Left ventricle myocardium superior (tissue), 1 donor: ENCODE measurements around the gene MPV17L2. TPM values are rescaled to one million over a fixed set of nuclear protein-coding genes. Genes with fewer than 3 reads are reported as not detected.
A peak's percentile ranks its signal among the peaks of the same experiment; 100 is the strongest.

ENCODE experiments used
- ATAC-seq: fragments of 200-7000 bp; cut with Tn5 transposase; one replicate; pipeline ENCODE4 v1.9.1; 2020; ENCODE audit warnings: mild to moderate bottlenecking, moderate library complexity
- DNase-seq: peaks from one replicate; pipeline ENCODE4 v3.0.0-alpha.2; 2020
- intact Hi-C: fragments of 100-400 bp; cut with micrococcal nuclease; formaldehyde crosslinking; loops from one replicate; pipeline ENCODE4 v1.11.0; 2022
- long read RNA-seq: library from polyadenylated mRNA; unstranded; transcript quantifications from one replicate; pipeline ENCODE4 v2.0.0, GENCODE V29; 2021
- total RNA-seq: library from RNA; stranded (reverse); fragmentation: NEBNext Ultra II Directional; extraction: Animal tissue kit (Norgen Biotek cat#: 25700); gene quantifications from one replicate; pipeline ENCODE4 v1.2.1, GENCODE V29; 2021
- donor health status: DM: no; HTN: yes; CAD: no; lungs with severe emphysema.

The MPV17L2 gene
- 9.0 TPM for total RNA-seq
- long read RNA-seq, transcript MPV17L2-204 (5 exons, 1,408 nt), result major isoform, 15 of 16 reads
- long read RNA-seq, partial matches to known transcripts, result 0 of 16 reads
- long read RNA-seq, other reads (novel, unspliced or antisense), result 1 of 16 reads

DNA sequence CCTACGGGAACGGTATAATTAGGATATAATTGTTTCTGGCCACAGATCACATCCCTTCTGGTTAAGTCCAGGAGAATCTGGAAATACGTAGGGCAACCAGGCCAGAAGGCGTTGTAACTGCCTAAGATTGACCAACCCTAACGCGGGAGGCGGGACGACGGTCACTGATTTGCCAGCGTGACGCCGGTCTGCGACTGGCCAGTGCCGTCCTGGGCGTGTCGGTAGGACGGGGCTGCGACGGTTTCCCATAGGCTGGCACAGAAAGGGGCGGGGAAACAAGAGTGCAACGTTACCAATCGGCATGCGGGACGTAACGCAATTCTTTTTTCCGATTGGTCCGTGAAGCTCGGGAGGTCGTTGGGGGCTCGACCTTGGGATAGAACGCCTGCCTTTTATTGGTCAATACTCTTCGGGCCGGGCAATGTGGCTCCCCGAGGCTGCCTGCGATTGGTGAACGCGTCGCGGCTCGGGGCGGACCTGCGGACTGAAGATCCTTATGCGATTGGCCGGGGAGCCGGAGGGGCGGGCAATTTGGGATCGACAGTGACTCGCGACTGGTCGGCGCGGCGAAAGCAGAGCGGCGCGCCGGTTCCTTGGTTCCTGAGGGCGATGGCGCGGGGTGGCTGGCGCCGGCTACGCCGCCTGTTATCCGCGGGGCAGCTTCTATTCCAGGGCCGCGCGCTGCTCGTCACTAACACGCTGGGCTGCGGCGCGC is at the start of gene MPV17L2:
Gene MPV17L2 (plus strand): TSS at position 546 of the 715 bp plus-strand sequence. CDS start 64 bp downstream, at position 610.
- intact Hi-C loops, result no loop called here
- peak; percentile 94 for ATAC-seq
- DNase-seq, result peak; percentile 100

DNA sequence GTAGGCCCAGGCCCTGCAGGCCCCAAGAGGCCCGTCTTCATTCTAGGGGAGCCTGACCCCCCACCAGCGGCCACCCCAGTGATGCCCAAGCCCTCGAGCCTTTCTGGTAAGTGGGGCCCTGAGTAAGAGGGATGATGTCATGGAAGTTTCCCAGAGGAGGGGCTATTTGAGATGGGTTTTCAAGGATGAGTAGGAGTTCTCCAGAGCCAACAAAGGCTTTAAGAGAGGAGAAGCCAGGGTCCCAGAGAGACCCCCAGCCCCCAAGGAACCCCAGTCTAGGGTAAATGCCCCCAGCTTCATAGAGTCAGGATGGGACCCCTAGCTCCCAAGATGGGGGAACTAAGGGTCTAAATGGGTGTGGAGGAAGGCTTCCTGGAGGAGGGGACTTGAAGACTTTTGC is 49.1 kb upstream of the MPV17L2 start:
- intact Hi-C loops, result no loop called here
- no peak for ATAC-seq
- DNase-seq, result no peak

DNA sequence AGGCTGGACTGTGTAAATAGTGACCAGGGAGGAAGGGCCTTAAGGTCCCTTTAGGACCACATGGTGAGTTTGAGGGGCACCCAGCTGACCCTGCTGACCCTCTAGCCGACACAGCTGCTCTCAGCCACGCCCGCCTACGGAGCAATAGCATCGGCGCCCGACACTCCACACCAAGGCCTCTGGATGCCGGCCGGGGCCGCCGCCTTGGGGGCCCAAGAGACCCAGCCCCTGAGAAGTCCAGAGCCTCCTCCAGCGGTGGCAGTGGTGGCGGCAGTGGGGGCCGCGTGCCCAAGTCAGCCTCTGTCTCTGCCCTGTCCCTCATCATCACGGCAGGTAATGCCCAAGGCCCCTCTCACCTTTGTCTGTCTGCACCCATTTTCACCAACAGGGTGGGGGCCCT is 48.7 kb upstream of the MPV17L2 start:
- DNase-seq, result no peak
- no peak for ATAC-seq
- intact Hi-C loops, result no loop called here

DNA sequence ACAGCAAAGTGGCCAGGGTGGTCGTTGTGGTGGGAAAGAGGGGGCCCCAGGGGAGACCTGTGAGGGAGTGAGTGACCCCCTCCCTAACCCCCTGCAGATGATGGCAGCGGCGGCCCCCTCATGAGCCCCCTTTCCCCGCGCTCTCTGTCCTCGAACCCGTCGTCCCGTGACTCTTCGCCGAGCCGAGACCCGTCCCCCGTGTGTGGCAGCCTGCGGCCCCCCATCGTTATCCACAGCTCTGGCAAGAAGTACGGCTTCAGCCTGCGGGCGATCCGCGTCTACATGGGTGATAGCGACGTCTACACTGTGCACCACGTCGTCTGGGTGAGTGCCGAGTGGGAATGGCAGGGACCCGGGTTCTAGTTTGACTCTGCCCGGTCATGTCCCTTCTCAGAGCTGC is 48.1 kb upstream of the MPV17L2 start:
- intact Hi-C loops, result no loop called here
- DNase-seq, result no peak
- no peak for ATAC-seq

DNA sequence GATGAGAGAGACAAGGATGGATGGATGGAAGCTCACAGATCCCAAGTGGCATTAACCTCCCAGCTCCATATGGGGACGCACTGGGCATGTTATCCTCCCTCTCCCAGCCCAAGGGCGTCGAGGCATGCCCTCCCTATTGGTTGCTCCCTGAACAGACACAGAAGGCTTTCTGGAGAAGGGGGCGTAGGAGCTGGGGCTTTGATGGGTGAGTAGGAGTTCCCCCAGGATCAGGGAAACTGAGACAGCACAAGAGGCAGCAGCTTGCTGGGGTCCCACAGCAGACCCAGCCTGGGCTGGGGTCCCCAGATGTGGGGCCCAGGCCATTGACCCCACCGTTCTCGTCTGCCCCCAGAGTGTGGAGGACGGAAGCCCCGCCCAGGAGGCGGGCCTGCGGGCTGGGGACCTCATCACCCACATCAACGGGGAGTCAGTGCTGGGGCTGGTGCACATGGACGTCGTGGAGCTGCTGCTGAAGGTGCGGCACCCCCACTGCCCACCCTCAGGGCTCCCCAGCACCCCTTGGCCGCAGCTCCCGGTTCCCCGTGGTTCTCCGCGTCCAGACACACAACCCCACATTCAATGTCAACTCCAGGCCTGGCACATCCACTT is 47.5 kb upstream of the MPV17L2 start:
- ATAC-seq (no peak), DNase-seq (no peak)
- intact Hi-C loops, result no loop called here

DNA sequence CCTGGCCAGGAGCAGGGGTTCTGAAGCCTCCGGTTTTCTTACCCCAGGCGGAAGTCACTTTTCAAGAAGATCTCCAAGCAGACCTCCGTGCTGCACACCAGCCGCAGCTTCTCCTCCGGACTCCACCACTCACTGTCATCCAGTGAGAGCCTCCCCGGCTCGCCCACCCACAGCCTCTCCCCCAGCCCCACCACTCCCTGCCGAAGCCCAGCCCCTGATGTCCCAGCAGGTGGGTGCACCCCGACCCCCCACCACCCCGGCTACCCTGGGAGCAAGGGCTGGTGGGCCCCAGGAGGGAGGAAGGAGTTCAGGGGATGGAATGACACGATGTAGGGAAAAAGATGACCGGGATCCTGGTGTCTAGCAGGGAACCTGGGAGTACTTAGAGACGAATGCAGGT is 45.6 kb upstream of the MPV17L2 start:
- ATAC-seq (no peak), DNase-seq (no peak)
- intact Hi-C loops, result no loop called here

DNA sequence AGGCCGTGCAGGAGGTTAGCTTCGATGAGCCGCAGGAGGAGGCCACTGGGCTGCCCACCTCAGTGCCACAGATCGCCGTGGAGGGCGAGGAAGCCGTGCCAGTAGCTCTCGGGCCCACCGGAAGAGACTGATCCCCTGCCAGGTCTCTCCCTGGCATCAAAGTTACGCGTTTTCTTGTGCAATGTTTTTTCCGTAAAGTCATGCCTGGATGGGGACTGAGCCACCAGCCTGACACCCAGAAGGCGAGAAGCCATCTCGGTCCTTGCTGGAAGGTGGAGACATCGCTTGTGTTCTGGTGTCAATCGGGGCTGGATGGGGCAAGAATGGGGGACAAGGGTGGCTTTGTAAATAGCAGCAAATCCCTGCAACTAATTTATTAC is 43.4 kb upstream of the MPV17L2 start:
- no peak for DNase-seq
- intact Hi-C loops, result no loop called here

DNA sequence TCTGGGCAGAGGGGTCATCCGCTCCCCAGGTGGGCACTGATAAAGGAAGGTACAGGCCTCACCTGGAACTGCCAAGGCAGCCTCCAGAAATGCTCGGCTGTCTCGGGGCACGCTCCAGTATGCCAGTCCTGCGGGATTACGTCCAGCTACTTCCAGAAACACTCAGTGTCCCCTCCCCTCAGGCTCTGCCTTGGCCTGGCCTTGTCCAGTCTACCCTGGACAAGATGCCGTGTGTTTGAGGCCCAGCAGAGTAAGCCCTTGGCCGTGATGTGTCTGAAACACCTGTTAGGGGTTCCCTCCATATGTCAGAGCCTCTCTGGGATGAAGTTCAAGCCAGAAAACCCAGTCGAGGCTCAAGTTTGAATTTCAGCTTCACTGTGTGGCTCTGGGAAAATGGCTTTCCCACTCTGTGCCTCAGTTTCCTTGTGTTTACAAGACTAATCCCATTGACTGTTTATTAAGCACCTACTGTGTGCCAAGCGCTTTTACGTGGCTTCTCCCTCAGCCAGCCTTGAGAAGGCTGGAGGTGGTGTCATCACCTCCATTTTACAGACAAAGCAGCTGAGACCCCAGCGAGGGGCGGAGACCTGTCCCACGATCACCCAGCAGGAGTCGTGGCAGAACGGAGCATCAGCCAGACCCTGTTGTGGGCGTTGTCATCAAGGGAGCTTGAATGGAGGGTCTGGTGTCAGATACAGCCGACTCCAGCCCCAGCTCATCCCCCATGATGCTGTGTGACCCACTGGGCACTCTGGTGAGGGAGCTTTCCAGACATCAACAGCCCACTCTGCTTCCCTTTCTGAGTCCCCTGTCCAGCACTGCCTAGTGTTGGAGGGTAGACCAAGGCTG is 42.0 kb upstream of the MPV17L2 start:
- intact Hi-C loops, result no loop called here
- ATAC-seq (no peak), DNase-seq (no peak)

More for the DNA sequence above, 43.4 kb upstream of the MPV17L2 start:
- no peak for ATAC-seq

DNA sequence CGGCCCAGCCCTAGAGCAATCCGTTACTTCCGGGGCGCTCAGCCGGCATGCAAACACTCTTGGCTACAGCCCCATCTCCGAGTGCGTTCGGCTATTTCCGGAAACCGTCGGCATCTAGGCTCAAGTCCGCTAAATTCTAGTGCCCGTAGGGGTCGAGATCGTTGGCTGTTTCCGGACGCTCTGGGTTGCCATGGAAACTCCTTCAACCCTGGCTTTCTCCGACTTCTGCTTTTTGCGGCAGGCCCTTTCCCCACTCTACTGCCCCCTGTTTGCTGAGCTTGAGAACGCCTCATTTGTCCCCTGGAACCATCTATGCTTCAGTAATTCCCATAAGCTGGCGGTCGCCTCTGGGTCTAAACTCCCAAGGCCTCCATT is 40.6 kb upstream of the MPV17L2 start:
- peak; percentile 98 for DNase-seq
- peak; percentile 74 for ATAC-seq
- intact Hi-C loops, result no loop called here

DNA sequence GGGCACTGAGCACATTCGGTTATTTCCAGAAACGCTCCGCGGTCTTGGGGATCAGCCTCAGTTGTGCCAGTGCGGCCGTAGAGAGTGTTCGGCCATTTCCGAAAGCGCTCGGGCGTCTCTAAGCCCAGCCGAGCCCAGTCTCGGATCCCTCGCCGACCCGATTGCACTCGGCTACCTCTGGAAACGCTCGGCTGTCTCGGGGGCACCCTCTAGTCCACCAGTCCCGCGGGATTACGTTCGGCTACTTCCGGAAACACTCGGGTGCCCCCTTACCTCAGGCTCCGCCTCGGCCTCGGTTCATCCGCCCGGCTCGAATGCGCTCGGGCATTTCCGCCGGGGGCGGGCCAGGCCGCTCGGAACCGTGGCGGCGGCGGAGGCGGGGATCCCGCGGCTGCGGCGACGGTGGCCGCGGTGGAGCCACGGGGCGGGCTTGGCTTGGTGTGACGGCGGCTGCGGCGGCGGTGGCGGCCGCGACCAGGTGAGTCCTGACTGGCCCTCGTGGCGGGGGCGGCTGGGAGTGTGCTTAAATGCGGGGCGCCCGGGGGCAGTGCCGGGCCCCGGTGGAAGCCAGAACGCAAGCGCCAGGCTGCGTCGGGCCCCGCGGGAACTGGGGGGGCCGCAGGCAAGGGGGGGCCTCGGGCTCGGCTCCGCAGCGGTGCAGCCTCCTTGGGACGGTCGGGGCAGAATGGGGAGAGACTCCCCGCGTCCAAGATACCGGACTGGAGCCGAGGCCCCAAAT is 40.0 kb upstream of the MPV17L2 start, which contains the start of gene PIK3R2:
Gene PIK3R2 (plus strand): TSS at position 347 of the 739 bp plus-strand sequence. CDS start 2,717 bp downstream, outside the sequence.
- intact Hi-C loops, result no loop called here
- DNase-seq (peak; percentile 100), ATAC-seq (peak; percentile 89)

DNA sequence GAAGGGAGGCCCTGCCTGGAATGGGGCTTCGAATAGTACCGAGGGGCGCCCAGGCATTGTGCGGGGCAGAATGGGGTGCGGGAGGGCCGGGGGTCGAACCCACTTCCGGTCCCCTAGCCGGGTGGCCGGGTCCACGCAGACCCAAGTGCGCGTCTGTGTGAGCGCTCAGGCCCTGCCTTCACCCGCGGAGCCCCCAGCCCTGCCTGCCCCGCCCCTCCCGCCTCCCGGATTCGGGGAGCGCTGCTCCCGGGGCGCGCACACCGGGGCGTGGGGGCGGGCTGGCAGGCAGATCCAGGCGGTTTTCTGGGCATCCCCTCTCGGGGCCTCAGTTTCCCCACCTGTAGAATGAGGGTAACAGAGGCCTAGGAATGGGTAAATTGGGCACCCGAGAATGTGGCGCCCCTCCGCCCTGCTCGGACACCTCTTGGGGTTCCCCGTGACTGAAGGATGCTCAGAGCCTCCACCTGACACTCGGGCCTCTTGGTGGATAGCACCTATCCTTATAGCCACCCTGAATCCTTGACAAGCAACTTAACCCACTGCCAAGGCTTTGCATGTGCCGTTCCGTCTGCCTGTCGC is 39.4 kb upstream of the MPV17L2 start:
- intact Hi-C loops, result no loop called here
- DNase-seq (no peak), ATAC-seq (no peak)

DNA sequence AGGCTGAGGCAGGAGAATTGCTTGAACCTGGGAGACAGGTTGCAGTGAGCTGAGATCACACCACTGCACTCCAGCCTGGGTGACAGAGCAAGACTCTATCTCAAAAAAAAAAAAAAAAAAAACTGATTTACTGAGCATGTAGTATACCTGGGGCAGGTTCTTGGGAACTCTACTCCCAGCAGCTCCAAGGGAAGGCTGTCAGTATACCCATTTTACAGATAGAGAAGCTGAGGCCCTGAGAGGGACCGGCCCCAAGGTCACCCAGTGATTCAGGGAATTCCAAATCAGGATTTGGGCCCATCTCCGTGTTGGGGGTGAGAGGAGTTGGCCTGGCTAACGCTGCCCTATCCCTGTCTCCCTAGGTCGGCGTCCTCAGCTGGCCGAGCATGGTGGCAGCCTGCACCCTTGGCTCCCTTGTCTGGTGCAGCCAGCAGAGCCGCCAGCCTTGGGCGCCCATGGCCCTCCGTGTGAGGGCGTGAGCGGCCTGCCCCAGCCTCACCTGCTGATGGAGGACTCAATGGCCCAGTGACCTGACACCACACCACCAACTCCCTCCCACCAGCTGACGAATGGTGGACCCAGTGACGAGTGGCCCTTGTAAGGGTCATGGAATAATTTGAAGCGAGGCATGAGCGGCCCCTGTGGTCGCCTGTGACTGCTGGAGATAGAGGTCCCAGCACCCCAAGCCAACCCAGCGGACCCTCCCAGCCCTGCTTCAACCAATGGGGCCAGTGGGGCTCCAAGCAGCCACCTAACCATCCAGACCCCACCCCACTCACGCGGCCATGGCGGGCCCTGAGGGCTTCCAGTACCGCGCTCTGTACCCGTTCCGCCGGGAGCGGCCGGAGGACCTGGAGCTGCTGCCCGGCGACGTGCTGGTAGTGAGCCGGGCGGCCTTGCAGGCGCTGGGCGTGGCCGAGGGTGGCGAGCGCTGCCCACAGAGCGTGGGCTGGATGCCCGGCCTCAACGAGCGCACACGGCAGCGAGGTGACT is 37.6 kb upstream of the MPV17L2 start:
- intact Hi-C loops, result no loop called here

DNA sequence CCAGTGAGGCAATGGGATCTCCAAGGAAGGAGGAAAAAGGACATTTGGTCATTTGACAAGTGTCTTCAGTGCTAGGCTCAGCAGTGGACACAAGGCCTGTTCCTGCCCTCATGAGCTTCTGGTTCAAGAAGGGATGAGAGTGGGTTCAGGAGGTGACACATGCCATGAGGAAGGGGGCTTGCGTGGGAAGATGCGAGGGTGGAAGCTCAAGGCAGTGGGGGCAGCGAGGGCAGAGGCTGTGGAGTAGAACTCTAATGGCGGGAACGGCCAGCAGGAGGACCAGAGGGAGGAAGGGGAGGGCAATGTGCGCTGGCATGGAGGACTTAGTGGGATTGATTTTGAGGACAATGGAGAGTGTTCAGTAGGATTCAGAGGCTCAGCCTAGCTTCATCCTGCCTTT is 36.8 kb upstream of the MPV17L2 start:
- ATAC-seq, result no peak
- intact Hi-C loops, result no loop called here

More for the DNA sequence above, 37.6 kb upstream of the MPV17L2 start:
- DNase-seq (no peak), ATAC-seq (no peak)

DNA sequence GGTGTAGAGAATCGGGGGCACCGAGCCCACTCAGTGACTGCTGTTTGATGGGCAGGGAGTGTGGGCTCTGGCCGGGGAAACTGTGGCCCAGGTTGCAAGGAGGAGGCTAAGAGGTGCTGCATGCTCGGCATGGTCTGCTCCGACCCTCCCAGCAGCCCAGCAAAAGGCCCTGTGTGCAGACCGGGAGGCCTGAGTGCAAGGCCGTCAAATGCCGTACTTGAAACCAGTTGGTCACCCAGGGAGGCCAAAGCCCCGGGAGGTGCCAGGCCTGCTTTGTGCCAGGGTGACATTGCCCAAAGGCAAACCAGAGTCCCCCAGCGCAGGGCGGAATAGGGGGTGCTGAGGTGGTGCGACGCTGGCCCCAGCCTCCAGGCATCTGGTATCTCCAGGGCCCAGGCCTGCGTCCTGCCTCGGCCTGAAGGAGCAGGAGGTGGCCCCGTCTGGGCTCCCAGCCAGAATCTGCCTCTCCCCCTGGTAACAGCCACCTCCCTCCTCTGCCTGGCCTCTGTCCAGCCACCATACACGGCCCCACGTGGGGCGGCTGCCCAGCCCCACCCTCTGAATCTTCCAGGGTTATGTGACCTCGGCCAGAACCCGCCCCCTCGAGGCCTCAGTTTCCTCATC is 36.1 kb upstream of the MPV17L2 start:
- peak; percentile 25 for ATAC-seq
- DNase-seq, result peak; percentile 93
- intact Hi-C loops, result no loop called here

More for the DNA sequence above, 36.8 kb upstream of the MPV17L2 start:
- no peak for DNase-seq

DNA sequence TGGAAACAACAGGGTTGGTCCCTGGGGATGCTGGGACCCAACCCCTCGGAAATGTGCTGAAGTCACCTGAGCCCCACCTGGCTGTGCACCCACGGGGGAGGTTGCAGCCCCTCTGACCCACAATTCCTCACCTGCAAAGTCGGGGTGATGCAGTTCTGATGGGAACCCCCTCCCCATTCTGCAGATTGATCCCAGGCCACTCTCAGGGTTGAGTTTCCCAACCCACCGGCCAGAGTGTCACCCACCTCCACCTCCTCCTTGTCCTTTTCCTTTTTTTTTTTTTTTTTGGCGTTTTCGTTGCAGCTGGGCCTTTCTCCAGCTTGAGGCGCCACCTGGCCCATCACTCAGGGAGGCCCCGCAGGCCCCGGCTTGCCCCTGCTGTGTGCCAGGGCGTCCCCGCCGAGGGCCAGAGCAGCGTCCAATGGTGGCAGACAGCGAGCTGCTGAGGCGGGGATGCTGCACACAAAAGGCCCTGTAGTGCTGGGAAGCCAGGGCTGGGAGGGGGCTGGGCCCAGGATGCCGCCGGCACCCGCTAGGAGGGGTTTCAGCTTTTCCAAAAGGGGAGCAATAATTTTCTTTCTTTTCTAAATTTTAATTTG is 35.5 kb upstream of the MPV17L2 start:
- ATAC-seq (no peak), DNase-seq (no peak)
- intact Hi-C loops, result no loop called here

DNA sequence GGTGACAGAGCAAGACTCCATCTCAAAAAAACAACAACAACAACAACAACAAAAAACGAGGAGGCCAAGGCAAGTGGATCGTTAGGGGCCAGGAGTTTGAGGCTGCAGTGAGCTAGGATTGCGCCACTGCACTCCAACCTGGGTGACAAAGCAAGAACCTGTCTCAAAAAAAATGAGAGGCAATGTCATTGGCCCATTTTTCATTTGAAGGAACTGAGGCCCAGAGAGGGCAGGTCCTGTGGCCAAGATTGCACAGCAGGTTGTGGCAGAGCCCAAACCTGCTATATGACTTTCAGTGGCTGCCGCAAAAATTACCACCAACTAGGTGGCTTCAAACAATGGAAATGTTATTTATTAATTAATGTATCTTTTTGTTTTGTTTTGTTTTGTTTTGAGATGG is 34.6 kb upstream of the MPV17L2 start:
- no peak for ATAC-seq

More for the DNA sequence above, 34.6 kb upstream of the MPV17L2 start:
- intact Hi-C loops, result no loop called here
- no peak for DNase-seq
